ENCODE data around the gene SYNCRIP. TPM values are rescaled to one million over a fixed set of nuclear protein-coding genes. Genes with fewer than 3 reads are reported as not detected.
A peak's percentile ranks its signal among the peaks of the same experiment; 100 is the strongest.
"Not testable (repeated sequence)": the region's sequence is repeated elsewhere in the genome, so short reads cannot be mapped to it uniquely, and the experiment has no call there.

SYNCRIP gene
- total RNA-seq: 100 to 1,000 TPM; 111 to 118 TPM

DNA sequence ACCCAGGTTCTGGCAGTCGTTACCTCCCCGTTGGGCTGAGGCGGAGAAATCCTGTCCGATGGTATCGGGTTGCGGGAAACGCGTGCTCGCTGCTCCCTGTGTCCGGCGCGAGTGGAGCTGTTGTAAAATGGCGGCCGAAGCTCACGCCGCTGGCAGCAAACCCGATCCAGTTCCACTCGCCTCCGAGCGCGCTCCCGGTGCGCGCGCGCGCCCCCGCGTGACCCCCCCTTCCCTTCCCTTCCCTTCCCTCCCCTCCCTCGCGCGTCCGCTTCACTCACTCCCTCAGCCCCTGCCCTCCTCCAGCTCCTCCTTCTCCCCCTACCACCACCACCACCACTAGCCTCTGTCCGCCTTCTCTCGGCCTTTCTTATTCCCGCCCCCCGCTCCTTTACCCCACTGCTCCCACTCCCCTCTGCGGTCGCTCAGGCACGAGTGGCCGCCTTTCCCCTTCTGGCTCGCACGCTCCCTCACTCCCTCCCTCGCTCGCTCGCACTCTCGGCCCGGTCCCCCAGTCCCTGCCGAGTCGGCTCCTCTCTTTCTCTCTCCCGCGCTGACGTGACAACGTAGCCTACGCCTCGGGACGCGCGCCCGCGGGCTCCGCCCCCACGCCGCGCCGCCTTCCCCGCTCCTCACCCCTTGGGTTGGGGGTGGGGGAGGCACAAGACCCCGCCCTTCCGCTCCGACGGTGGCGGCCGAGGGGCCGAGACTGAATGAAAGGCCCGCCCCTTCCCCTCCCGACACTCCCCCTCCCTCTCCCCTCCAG is at the start of gene SYNCRIP:
TSS of gene SYNCRIP (minus strand) at position 113 of the 763 bp plus-strand sequence. CDS start 1,447 bp downstream, outside the sequence.
- peaks cover 44% of the 10 kb centered on the region for H3K4me1 Mint-ChIP-seq
- peaks cover 3% of the 10 kb centered on the region for H3K27me3 Mint-ChIP-seq
- peaks cover 39% of the 10 kb centered on the region for H3K36me3 Mint-ChIP-seq (ENCODE audit: low read depth)
- peaks cover 2% of the 10 kb centered on the region for H3K9me3 Mint-ChIP-seq
- POLR2A ChIA-PET: interaction anchor here (0.7 to 6.9 kb wide), 4 partner anchors 9 to 50 kb away, joined by 3 to 109 read pairs (median 16); partner anchors contain the start of gene SNX14
- peak within 1 kb of the TSS; percentile 87 for H3K4me3 Mint-ChIP-seq
- H3K27ac Mint-ChIP-seq: peak within 1 kb of the TSS; percentile 99
- DNase-seq: peak; percentile 98
- CTCF ChIA-PET: interaction anchor here (0.5 to 1.6 kb wide), 3 partner anchors 35 to 82 kb away, joined by 3 to 7 read pairs (median 5); no protein-coding TSS in a partner anchor

DNA sequence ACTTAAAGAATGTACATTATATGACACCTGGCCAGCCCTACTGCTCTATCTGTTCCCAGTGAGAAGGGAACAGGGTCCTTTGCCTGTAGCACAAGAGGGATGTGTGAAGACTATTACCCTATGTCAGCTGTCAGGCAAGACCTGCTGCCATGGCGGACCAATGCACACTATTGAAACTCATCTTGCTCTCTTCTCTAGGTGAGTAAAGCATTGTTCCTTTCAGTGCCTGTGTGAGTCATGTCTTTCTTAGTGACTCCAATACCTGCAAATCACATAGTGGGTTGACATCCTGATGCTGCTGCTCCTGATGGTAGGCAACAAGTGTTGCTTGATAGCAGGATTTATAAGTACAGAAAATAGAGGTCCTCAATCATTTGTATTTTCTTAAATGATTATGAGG is 48.8 kb upstream of the SYNCRIP start:
- no peak for DNase-seq
- Mint-ChIP-seq H3K36me3 (ENCODE audit: low read depth) (no peaks in the 10 kb centered on the region), H3K4me1 (no peaks in the 10 kb centered on the region), H3K4me3 (no peak overlapping the region), H3K9me3 (peaks cover 4% of the 10 kb centered on the region), H3K27me3 (peaks cover 6% of the 10 kb centered on the region), H3K27ac (no peak overlapping the region)
- ChIA-PET POLR2A (no interaction called here), CTCF (no interaction called here)

DNA sequence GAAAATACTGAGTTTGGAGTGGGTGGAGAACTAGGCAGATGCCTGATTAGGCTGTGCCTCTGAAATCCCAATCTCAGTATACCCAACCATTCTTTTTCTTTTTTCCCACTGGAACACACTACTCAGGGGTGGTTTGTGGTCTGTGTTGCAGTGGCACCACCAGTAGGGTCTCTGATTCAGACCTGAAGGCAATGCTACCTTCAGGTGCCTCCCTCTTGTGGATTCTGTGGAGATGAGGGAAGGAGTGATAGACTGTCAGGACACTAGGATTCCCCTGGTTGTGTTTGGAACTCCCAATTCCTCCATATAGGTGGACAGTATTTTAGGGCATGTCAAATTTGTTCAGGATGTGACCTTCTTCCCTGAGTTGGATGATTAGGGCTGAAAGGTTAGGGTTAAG is 47.4 kb upstream of the SYNCRIP start:
- Mint-ChIP-seq H3K4me3 (no peak overlapping the region), H3K27me3 (peaks cover 3% of the 10 kb centered on the region), H3K27ac (no peak overlapping the region), H3K4me1 (peaks cover 4% of the 10 kb centered on the region), H3K36me3 (ENCODE audit: low read depth) (no peaks in the 10 kb centered on the region), H3K9me3 (peaks cover 2% of the 10 kb centered on the region)
- ChIA-PET CTCF (no interaction called here), POLR2A (no interaction called here)
- DNase-seq: no peak

DNA sequence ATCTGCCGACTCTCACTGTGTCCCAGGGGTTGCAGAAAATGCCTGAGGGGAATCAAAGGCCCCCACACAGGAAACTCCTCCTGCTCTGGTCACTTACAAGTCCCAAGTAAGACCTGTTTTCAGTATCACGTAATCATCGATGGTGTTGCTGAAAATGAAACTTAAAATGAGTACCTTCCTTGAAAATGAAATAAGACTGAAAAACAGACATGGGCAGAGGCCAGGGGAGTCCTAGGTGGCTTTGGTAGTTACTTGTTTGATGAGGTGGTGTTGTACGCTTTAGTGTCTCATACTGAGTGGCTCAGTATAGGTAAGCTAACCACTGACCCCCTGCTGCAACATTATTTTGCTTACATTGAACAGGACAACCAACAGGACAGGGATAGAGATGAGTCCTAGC is 43.0 kb upstream of the SYNCRIP start:
- CTCF ChIA-PET: interaction anchor here (0.8 kb wide), 1 partner anchor 13 kb away, joined by 6 read pairs; no protein-coding TSS in a partner anchor
- peak overlapping the region; percentile 18 for H3K4me3 Mint-ChIP-seq

DNA sequence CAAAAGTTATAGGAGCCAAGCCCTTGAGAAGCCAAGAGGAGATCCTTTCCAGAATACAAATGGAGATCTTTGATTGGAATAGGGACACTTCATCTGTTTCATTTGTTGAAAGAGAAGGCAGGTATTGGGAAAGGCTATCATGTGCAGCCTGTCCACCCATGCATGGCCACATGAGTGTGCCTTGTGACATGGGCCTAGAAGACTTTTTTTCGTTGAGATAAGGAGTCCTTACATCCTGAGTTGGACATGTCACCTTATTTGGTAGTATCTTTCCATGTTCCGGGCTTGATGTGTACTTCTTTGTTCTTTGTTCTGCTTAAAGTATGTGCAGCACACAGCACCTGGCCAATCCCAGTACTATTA is 42.1 kb upstream of the SYNCRIP start:
- CTCF ChIA-PET: interaction anchor here (0.8 kb wide), 1 partner anchor 12 kb away, joined by 6 read pairs; no protein-coding TSS in a partner anchor
- no peak for DNase-seq
- no peak overlapping the region for H3K4me3 Mint-ChIP-seq
- peaks cover 22% of the 10 kb centered on the region for H3K4me1 Mint-ChIP-seq
- peaks cover 8% of the 10 kb centered on the region for H3K36me3 Mint-ChIP-seq (ENCODE audit: low read depth)
- no peak overlapping the region for H3K27ac Mint-ChIP-seq
- H3K27me3 Mint-ChIP-seq: no peaks in the 10 kb centered on the region
- H3K9me3 Mint-ChIP-seq: peaks cover 2% of the 10 kb centered on the region
- POLR2A ChIA-PET: interaction anchor here (0.6 kb wide), 1 partner anchor 1132 kb away, joined by 4 read pairs; no protein-coding TSS in a partner anchor

More for the DNA sequence above, 43.0 kb upstream of the SYNCRIP start:
- Mint-ChIP-seq H3K36me3 (ENCODE audit: low read depth) (peaks cover 5% of the 10 kb centered on the region), H3K4me1 (peaks cover 13% of the 10 kb centered on the region), H3K27me3 (no peaks in the 10 kb centered on the region), H3K27ac (no peak overlapping the region), H3K9me3 (peaks cover 2% of the 10 kb centered on the region)
- no peak for DNase-seq
- POLR2A ChIA-PET: no interaction called here

DNA sequence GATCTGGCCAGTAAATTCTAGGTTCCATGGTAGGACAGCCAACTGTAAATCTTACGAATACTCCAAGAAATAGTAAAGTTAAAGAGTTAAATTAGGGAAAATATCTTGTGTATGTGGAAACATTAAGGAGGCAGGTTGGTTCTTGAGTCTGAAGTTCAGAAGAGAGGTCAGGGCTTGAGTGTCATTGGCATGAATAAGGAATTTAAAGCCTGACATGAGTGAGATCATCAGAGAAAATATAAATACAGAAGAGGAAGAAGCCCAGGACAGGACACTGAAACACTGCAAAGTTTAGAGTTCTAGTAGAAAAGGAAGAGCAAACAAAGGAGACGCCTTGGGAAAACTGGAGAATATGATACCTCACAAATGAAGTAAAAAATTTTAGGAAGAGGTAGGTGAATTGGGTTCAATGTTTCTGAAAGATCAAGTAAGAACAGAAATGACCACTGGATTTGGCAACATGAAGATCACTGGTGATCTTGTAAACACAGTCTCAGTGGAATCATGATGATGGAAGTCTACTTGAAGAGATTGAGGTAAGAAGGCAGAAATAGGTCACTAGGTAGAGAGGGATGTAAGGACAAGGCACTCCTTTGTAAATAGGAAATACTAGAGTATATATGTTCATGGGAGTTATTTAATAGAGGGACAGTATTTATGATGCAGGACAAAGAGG is 41.6 kb upstream of the SYNCRIP start:
- Mint-ChIP-seq H3K36me3 (ENCODE audit: low read depth) (peaks cover 8% of the 10 kb centered on the region), H3K4me1 (peaks cover 25% of the 10 kb centered on the region), H3K27ac (no peak overlapping the region), H3K9me3 (peaks cover 2% of the 10 kb centered on the region), H3K4me3 (no peak overlapping the region), H3K27me3 (no peaks in the 10 kb centered on the region)
- POLR2A ChIA-PET: interaction anchor here (0.6 kb wide), 1 partner anchor 1133 kb away, joined by 4 read pairs; no protein-coding TSS in a partner anchor
- no peak for DNase-seq
- CTCF ChIA-PET: no interaction called here

DNA sequence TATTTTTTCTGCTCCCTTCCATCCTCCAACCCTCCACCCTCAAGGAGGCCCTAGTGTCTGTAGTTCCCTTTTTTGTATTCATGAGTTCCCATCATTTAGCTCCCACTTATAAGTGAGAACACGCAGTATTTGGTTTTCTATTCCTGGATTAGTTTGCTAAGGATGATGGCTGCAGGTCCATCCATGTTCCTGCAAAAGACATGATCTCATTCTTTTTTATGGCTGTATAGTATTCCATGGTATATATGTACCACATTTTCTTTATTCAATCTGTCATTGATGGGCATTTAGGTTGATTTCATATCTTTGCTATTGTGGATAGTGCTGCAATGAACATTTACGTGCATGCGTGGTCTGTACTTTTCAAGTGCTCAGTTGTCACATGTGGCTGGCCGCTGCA is 39.2 kb upstream of the SYNCRIP start:
- POLR2A ChIA-PET, H3K27me3 Mint-ChIP-seq, H3K4me3 Mint-ChIP-seq, DNase-seq, H3K27ac Mint-ChIP-seq, H3K9me3 Mint-ChIP-seq: not testable (repeated sequence)
- Mint-ChIP-seq H3K36me3 (ENCODE audit: low read depth) (peaks cover 25% of the 10 kb centered on the region), H3K4me1 (peaks cover 25% of the 10 kb centered on the region)
- CTCF ChIA-PET: interaction anchor here (0.8 to 1.2 kb wide), 2 partner anchors 42 to 43 kb away, joined by 3 read pairs; no protein-coding TSS in a partner anchor

DNA sequence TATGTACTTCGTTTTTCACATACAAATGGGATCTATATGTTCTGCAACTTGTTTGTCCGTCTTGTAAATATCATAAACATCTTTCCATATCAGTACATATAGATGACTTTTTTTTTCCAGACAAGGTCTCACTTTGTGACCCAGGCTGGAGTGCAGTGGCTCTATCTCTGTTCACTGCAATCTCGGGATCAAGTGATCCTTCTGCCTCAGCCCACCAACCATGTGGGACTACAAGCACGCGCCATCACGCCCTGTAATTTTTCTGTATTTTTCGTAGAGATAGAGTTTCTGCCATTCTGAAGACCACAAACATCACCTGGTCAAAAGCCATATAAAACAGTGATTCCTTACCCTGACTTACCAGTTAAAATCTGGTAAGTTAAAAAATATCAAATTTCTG is 37.7 kb upstream of the SYNCRIP start:
- H3K4me1 Mint-ChIP-seq: peaks cover 36% of the 10 kb centered on the region
- DNase-seq: no peak
- H3K27ac Mint-ChIP-seq: peak overlapping the region; percentile 96
- CTCF ChIA-PET: no interaction called here
- no peaks in the 10 kb centered on the region for H3K27me3 Mint-ChIP-seq
- H3K36me3 Mint-ChIP-seq (ENCODE audit: low read depth): peaks cover 40% of the 10 kb centered on the region
- peaks cover 2% of the 10 kb centered on the region for H3K9me3 Mint-ChIP-seq
- H3K4me3 Mint-ChIP-seq: peak overlapping the region; percentile 98
- POLR2A ChIA-PET: no interaction called here

DNA sequence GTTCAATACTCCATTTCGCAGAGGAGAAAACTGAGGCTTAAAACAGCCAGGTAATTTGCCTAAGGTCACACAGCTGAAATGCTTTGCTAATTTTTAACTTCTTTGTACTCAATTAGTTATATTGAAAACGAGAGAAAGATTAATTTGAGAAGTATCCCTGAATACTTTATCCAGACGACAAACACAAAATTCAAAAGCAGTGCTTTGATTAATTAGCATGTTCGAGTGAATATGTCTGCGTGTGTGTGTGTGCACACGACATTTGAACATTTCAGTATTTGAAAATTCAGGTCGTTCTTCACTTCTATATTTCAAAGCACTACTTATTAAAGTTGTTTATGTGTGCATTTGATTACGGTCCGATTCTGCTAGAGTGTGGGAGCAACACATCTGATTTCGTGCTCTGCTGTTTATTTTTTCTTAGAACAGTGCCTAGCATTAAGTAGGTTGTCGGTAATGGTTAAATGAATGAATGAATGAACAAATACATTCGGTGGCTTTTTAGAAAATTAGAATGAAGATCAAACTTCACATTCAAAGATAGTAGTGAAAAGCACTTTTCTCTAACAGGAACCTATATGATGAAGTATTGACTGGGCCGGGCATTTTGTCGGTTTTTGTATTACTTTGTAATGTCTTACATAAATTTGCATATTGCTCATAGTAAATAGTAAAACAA is 36.9 kb upstream of the SYNCRIP start:
- ChIA-PET POLR2A (interaction anchor here (1.5 to 5.2 kb wide), 3 partner anchors 9 to 85 kb away, joined by 8 to 109 read pairs (median 22); partner anchors contain the start of gene SYNCRIP), CTCF (interaction anchor here (1.3 to 1.8 kb wide), 3 partner anchors 10 to 37 kb away, joined by 5 to 7 read pairs (median 7); partner anchors contain the start of gene SYNCRIP)
- Mint-ChIP-seq H3K9me3 (peaks cover 2% of the 10 kb centered on the region), H3K4me3 (peak overlapping the region; percentile 98), H3K27ac (peak overlapping the region; percentile 96), H3K4me1 (peaks cover 44% of the 10 kb centered on the region), H3K27me3 (no peaks in the 10 kb centered on the region), H3K36me3 (ENCODE audit: low read depth) (peaks cover 48% of the 10 kb centered on the region)
- no peak for DNase-seq

DNA sequence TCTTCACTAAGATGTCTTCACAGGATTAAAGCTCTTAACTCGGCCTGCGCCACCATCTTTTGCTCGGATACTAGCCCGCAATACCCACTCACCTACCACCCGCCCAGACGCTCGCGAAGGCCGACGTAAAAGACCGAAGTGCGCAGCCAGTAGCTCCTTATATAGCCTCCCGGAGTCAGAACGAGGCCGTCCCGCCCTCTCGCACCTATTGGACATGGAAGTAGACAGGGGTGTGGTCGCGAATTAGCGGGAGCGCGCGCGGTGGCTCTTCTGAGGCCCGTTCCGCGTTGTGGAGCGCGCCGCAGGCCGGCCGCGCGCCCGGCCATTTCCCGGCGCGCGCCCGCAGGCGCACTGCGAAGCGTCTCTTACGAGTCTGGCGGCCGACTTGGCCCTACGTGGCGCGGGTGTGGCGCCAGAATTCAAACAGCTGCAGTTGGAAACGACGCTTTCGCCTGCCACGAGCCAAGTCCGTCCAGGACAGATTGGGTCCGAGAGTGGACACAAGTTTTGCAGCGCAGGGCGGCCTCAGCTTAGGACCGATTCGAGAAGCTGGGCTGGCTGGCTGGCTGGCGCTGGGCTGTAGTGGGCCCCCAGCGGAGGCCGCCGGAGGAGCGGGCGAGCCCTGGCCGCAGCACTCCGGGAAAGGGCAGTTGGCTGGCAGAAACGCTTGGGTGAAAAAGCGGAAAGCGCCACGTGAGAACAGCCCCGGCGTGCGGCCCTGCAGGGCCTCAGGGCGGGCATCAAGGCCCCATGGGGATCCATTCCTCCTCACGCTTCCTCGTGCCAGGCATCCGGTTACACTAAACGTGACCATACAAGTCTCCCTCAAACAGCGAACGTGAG is 36.1 kb upstream of the SYNCRIP start:
- Mint-ChIP-seq H3K4me1 (peaks cover 51% of the 10 kb centered on the region), H3K4me3 (peak overlapping the region; percentile 98), H3K27ac (peak overlapping the region; percentile 96), H3K36me3 (ENCODE audit: low read depth) (peaks cover 55% of the 10 kb centered on the region), H3K27me3 (no peaks in the 10 kb centered on the region), H3K9me3 (peaks cover 2% of the 10 kb centered on the region)
- POLR2A ChIA-PET: interaction anchor here (0.6 to 5.2 kb wide), 4 partner anchors 9 to 84 kb away, joined by 3 to 109 read pairs (median 15); partner anchors contain the start of gene SYNCRIP
- CTCF ChIA-PET: interaction anchor here (0.9 to 1.9 kb wide), 9 partner anchors 9 to 233 kb away, joined by 3 to 7 read pairs (median 6); partner anchors contain the start of gene SYNCRIP
- DNase-seq: peak; percentile 97

DNA sequence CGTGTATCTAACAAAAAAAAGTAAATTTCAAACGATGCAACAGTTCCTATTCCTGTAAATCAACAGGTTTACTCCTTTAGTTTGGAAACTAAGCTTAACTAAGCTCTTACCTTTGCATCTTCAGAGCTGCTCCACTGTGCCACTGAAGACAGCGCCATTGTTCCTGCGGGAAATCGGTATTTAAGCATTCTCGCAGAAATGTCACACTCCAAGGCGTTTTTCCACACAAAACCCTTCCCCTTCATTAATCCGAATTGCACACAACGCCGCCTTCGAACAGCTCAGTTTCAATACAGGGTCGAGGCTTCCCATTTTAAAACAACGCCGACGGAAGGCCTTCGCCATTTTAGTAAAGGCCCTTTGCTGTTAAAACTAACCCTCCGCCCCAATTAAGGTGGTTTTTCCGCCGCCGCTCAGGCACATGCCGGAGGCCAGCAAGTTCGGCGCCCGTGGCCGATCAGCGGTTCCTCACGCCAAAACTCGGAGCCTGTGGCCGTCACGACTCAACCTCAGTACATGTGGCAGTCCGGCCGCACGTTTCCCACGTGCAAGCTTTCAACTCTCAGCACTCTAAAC is 35.4 kb upstream of the SYNCRIP start:
- Mint-ChIP-seq H3K4me1 (peaks cover 58% of the 10 kb centered on the region), H3K36me3 (ENCODE audit: low read depth) (peaks cover 62% of the 10 kb centered on the region), H3K27me3 (no peaks in the 10 kb centered on the region), H3K27ac (peak overlapping the region; percentile 96), H3K9me3 (peaks cover 2% of the 10 kb centered on the region), H3K4me3 (peak overlapping the region; percentile 98)
- no peak for DNase-seq
- POLR2A ChIA-PET: interaction anchor here (0.6 to 5.2 kb wide), 4 partner anchors 8 to 84 kb away, joined by 3 to 109 read pairs (median 15); partner anchors contain the start of gene SYNCRIP
- CTCF ChIA-PET: interaction anchor here (0.6 to 1.9 kb wide), 10 partner anchors 9 to 232 kb away, joined by 3 to 7 read pairs (median 6); partner anchors contain the start of gene SYNCRIP

Data from activated CD4-positive, alpha-beta T cell treated with anti-CD3 and anti-CD28 coated beads, Interleukin-2, amount 10 ng/mL, durations not matched to agents 7 days and 5 days (primary cell).